HG03066 (cell line): ENCODE data around the gene CYB5B.
"Not testable (repeated sequence)": the region's sequence is repeated elsewhere in the genome, so short reads cannot be mapped to it uniquely, and the experiment has no call there.

ENCODE experiments used
- ATAC-seq: cut with Tn5 transposase; IDR thresholded peaks from one replicate; pipeline ENCODE4 v1.9.1; 2021; ENCODE audit warnings: low read depth; ENCODE audit not compliant: unreplicated experiment

Gene CYB5B

GRCh38 chr16:69441030-69441429 is 16.6 kb downstream of the CYB5B start:
- not testable (repeated sequence) for ATAC-seq

- no peak for ATAC-seq
These were observed 19.7 kb downstream of the CYB5B start for GRCh38 chr16:69443927-69444631.

DNA sequence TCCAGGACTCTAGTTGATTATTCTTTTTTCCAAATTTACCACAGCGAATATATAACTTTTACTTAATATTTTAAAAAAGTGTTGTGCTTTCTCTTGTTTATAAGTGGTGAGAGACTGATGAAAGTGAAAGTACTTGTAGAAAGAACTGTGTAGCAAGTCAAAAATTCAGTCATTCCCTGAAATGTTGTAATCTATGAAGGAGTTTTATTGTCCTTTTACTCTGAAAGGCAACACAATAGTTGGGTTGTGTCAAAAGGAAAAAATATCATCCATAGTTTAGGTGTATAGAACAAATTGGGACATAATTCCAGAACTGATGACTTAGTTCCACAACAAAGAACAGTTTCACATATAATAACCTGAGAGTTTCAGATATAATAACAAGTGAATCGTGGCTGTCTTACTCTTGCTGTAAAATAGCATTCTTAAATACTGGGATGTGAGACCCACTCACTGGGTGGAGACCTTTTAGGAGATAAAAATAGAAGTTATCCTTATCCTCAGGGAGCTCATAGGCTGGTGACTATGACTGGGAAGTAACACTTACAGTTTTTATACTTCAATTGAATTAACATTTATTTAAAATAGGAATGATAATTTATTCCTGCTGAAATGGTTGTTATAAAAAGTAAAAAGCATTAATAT is 20.6 kb downstream of the CYB5B start:
- ATAC-seq: no peak

GRCh38 chr16:69448470-69449193 is 24.2 kb downstream of the CYB5B start:
- no peak for ATAC-seq

DNA sequence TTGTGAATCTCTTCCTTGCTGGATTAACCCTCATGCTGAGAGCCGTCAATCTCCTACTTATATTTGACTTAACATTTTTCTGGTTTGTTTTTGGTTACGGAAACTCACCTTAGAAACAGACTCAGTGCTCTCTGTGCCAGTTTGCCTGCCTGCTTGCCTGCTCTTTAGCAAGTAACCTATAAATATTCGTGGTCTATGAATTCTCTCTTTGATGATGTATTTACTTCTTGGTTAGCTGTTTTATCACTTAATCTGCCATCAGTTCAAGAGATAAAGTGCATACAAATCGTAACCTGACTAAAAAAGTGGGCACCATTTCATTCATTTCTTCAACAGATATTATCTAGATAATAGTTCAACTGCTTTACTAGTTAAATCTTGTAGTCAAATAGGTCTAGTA is 26.7 kb downstream of the CYB5B start:
- ATAC-seq: no peak

DNA sequence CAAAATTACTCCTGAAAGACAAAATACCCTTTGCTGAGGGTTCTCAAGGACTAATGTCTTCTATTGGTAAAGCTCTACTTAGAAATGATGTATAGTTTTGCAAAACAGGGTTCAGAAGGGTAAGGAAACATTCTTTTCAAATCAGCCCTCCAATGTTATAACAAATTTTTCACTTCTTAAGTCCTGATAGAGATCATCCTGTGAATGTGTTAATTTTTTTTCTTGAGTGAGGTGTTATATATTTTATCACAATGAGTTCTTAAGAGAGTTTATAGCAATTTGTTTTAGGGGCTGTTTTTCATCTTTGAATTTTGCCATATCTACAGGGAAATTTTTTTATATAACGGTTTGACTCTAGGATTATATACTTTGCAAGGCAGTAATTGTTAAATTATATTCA is 29.5 kb downstream of the CYB5B start:
- no peak for ATAC-seq

DNA sequence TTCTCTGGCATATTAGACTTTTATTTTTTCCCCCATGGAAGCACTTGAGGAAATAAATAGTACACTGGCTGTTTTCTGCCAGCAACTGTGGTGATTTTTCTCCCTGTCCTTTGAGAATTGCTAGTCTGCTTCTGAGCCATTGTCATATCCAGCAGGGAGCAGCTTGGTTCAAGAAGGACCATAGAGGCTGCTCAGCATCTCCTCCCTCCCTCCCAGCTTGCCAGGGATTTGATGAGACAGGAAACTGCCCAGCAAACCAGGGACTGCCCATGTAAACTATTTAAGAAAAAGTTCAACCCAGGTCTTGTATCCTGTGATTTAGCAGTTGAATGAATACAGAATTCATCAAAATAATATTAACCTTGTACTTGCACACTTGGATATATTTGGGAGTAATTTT is 39.5 kb downstream of the CYB5B start:
- no peak for ATAC-seq

DNA sequence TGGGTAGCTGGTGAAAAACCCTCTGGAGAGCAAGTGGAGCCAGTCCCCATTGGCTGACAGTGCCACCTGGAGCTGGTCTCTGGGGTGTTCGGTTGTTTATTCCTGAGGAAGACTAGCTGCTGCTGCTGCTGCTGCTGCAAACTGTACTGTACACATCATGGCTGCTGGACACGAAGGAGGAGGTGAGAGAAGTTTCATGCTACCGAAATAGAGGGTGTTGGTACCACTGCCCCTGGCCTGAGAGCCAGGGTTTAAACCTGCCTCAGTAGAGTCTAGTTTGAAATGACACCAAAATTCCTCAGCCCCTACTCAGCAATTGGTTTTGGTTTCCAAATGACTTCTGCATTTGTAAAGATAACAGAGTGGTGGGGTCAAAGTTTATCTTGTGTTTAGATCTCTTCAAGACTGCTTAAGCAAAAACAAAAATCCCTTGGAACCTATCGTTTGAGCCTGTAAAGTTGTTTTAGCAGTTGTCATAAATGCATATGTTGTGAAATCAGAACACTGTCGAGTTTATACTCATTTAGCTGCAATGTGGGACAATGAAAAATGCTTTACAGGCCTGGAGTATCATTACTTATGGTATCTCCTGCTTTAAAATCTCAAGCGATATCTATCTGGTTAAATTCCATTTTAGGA is 40.8 kb downstream of the CYB5B start:
- ATAC-seq: no peak

GRCh38 chr16:69465881-69466280 is 41.5 kb downstream of the CYB5B start:
- no peak for ATAC-seq

DNA sequence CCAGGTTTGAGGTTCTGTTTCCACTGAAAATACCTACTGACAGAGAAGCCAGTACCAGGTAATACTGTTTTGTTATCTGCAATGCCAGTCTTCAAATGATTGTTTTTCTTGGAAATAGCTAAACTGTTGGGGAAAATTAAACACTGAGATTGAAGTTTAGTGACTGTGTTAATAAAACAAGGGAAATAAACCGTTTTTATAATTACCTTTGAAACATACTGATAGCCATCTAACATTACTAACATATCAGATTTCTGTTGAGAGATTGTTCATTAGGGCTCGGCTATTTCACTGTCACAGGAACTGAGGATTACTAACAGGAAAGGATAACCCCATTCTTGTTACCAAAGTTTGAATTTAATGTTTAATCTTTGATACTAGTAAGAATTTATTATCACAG is 42.1 kb downstream of the CYB5B start:
- no peak for ATAC-seq

- no peak for ATAC-seq
These were observed 42.7 kb downstream of the CYB5B start for GRCh38 chr16:69467080-69467479.

DNA sequence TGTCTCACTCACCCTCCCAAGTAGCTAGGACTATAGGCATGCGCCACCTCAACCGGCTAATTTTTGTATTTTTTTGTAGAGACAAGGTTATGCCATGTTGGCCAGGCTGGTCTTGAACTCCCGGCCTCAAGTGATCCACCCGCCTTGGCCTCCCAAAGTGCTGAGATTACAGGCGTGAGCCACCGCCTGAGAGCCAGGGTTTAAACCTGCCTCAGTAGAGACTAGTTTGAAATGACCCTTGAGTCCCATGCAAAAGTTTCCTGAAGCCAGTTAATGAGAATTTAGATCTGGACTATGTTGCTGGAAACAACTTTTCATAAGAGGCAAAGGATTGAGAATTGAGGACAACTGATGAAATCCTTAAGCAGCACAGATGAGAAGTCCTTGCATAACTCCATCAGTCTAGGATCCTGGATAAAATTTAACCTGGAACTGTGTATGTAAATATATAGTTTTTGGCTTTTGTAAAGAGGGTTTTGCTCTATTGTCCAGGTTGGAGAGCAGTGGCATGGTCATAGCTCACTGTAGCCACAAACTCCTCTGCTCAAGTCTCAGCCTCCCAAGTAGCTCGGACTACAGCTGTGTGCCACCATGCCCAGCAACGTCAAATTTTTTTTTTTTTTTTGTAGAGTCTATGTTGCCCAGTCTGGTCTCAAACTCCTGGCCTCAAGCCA is 43.2 kb downstream of the CYB5B start:
- no peak for ATAC-seq

- peak; percentile 54 for ATAC-seq
These were observed 45.6 kb downstream of the CYB5B start for GRCh38 chr16:69469807-69470561.

DNA sequence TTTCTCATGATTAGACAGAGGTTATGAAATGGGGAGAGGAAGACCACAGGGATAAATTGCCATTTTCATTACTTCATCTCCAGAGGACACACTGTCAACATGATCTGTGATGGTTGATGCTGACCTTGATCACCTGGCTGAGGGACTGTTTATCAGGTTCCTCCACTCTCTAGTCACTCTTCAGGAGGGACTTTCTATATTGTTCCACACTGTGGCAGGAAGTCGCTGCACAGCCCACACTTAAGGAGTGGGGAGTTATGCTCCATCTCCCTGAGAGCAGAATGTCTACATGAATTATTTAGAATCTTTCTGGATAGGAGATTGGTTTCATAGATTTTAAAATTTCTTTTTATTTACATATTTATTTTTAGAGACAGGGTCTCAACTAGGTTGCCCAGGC is 46.7 kb downstream of the CYB5B start:
- ATAC-seq: no peak

GRCh38 chr16:69474408-69474807 is 50.0 kb downstream of the CYB5B start:
- no peak for ATAC-seq

GRCh38 chr16:69476920-69477443 is 52.6 kb downstream of the CYB5B start:
- ATAC-seq: no peak

DNA sequence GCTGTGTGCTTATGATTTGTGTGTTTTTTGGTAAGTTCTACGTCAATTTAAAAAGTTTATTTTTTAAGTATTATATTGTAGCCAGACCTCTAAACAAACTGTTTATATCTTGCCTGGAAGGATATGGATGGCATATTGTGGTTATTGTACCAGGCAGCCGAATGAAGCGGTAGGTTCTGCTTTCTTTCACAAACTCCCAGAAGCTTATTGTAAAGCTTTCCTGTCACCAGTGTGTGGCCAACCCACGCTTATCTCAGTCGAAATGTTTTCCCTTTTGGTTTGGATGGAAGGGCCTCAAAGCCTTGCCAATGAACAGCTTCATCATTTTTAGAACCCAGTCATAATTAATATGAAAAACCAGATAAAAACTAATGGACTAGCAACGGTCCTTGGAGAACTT is 53.1 kb downstream of the CYB5B start:
- ATAC-seq: no peak

DNA sequence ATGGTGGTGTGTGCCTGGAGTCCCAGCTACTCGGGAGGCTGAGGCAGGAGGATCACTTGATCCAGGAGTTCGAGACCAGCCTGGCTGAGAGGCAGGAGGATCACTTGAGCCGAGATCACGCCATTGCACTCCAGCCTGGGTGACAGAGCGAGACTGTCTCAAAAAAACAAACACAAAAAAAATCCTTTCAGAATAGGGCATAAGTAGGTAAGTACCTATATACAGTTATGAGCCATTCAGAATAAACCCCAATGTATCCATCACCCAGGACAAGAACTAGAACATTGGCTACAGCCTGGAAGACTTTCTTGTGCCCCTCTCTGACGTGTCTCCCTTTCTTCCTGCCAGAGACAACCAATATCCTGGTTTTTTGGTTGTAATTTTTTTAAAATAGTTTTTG is 54.3 kb downstream of the CYB5B start:
- ATAC-seq: no peak

DNA sequence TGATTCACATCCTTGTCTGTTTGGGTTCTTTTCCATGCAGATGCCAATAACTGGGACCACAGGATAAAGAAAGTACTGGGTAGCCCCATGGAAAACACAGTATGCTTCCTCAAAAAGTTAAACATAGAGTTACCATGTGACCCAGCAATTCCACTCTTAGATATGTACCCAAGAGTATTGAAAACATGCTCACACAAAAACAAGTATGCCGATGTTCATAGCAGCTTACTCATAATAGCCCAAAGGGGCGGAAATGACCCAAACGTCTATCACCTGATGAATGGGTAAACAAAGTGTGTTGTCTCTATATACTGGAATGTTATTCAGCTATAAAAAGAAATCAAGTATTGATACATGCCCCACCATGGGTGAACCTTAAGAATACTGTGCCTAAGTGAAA is 55.4 kb downstream of the CYB5B start:
- no peak for ATAC-seq

- no peak for ATAC-seq
These were observed 57.5 kb downstream of the CYB5B start for GRCh38 chr16:69481901-69482341.
